ENCODE data around the gene F5.

F5 gene

GRCh38 chr1:169484683-169485430, 101.4 kb downstream of the F5 start:
- in situ Hi-C loops (cut with MboI; ENCODE audit: low sequenced_read_pairs), result no loop called here

GRCh38 chr1:169484101-169484500, 102.2 kb downstream of the F5 start:
- in situ Hi-C loops (cut with MboI; ENCODE audit: low sequenced_read_pairs), result no loop called here

- in situ Hi-C loops (cut with MboI; ENCODE audit: low sequenced_read_pairs), result no loop called here
Observed at GRCh38 chr1:169483500-169483966, 102.7 kb downstream of the F5 start.

- in situ Hi-C loops (cut with MboI; ENCODE audit: low sequenced_read_pairs), result no loop called here
Observed at GRCh38 chr1:169479363-169480066, 106.8 kb downstream of the F5 start.

- in situ Hi-C loops (cut with MboI; ENCODE audit: low sequenced_read_pairs), result no loop called here
Observed at GRCh38 chr1:169478094-169478672, 108.1 kb downstream of the F5 start.

GRCh38 chr1:169475806-169476387, 110.4 kb downstream of the F5 start:
- in situ Hi-C loops (cut with MboI; ENCODE audit: low sequenced_read_pairs), result no loop called here

- in situ Hi-C loops (cut with MboI; ENCODE audit: low sequenced_read_pairs), result no loop called here
Observed at GRCh38 chr1:169474302-169474995, 111.8 kb downstream of the F5 start.

- in situ Hi-C loops (cut with MboI; ENCODE audit: low sequenced_read_pairs), result no loop called here
Observed at GRCh38 chr1:169473347-169473746, 112.9 kb downstream of the F5 start.

- in situ Hi-C loops (cut with MboI; ENCODE audit: low sequenced_read_pairs), result no loop called here
Observed at GRCh38 chr1:169472738-169473137, 113.5 kb downstream of the F5 start.

GRCh38 chr1:169468982-169469381, 117.3 kb downstream of the F5 start:
- in situ Hi-C loops (cut with MboI; ENCODE audit: low sequenced_read_pairs), result loop anchor here (10.0 kb wide), 1 partner anchor 76 kb away; no protein-coding TSS in a partner anchor

- in situ Hi-C loops (cut with MboI; ENCODE audit: low sequenced_read_pairs), result loop anchor here (10.0 kb wide), 1 partner anchor 78 kb away; no protein-coding TSS in a partner anchor
Observed at GRCh38 chr1:169466259-169467230, 119.7 kb downstream of the F5 start.

- in situ Hi-C loops (cut with MboI; ENCODE audit: low sequenced_read_pairs), result loop anchor here (10.0 kb wide), 1 partner anchor 80 kb away; no protein-coding TSS in a partner anchor
Observed at GRCh38 chr1:169465281-169465680, 121.0 kb downstream of the F5 start.
